Fibroblast of villous mesenchyme (primary cell): ENCODE results near the gene COPZ2. TPM values are rescaled to one million over a fixed set of nuclear protein-coding genes. Genes with fewer than 3 reads are reported as not detected.
"Not testable (repeated sequence)": the region's sequence is repeated elsewhere in the genome, so short reads cannot be mapped to it uniquely, and the experiment has no call there.

Experiments
- DNase-seq: peaks from one replicate; pipeline ENCODE4 v3.0.0-alpha.2; 2010; ENCODE audit warnings: low read depth
- H3K4me3 ChIP-seq: 2 replicates; pipeline ENCODE4 v1.5.1; 2011; ENCODE audit warnings: low read depth, mild to moderate bottlenecking, low read length
- total RNA-seq: library from RNA; depleted of rRNA; stranded (reverse); fragments of >200 nt; gene quantifications from 2 replicates; pipeline ENCODE4 v1.2.3, GENCODE V29; 2012
- TF ChIP-seq, protein P1 (sequence below): IDR thresholded peaks from 2 replicates; pipeline ENCODE4 v1.5.1; 2012; ENCODE audit warnings: low read depth, mild to moderate bottlenecking, low read length; ENCODE audit not compliant: insufficient read depth

COPZ2 gene
- total RNA-seq, 1 donor, result 61.3 TPM

DNA sequence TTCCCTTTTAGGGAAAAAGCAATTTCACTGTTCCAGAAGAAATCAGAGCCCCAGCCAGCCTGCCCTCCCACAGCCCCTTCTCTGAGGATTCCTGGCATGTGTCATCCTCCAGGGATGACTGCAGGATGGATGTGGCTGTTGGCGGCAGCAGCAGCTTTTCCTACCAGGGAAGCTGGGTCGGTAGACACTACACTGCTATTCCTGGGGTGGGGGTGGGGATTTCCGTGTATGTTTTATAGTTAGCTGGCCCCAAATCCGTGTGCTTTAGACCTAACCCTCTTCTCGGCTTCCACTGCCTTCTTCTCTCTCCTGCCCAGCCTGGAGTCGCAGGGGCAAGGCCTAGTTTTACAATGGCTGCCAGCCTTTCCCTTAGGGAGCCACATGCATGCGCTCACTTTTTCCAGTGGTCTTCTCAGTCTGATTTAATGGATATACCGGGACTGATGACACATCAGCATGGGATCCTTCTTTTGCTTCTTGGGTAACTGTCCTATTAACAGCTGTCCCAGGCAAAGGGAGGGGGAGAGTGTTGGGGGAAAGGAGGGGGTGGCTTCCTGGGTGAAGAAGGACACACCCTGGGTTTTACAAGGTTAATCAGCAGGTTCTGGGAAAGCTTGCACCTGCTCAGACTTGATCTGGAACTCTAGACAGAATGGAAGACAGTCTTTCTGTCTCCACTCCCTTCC lies 7.9 kb upstream of the COPZ2 start:
- TF ChIP-seq, protein P1, sequence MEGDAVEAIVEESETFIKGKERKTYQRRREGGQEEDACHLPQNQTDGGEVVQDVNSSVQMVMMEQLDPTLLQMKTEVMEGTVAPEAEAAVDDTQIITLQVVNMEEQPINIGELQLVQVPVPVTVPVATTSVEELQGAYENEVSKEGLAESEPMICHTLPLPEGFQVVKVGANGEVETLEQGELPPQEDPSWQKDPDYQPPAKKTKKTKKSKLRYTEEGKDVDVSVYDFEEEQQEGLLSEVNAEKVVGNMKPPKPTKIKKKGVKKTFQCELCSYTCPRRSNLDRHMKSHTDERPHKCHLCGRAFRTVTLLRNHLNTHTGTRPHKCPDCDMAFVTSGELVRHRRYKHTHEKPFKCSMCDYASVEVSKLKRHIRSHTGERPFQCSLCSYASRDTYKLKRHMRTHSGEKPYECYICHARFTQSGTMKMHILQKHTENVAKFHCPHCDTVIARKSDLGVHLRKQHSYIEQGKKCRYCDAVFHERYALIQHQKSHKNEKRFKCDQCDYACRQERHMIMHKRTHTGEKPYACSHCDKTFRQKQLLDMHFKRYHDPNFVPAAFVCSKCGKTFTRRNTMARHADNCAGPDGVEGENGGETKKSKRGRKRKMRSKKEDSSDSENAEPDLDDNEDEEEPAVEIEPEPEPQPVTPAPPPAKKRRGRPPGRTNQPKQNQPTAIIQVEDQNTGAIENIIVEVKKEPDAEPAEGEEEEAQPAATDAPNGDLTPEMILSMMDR, result no peak
- H3K4me3 ChIP-seq, result no peak overlapping the region

DNA sequence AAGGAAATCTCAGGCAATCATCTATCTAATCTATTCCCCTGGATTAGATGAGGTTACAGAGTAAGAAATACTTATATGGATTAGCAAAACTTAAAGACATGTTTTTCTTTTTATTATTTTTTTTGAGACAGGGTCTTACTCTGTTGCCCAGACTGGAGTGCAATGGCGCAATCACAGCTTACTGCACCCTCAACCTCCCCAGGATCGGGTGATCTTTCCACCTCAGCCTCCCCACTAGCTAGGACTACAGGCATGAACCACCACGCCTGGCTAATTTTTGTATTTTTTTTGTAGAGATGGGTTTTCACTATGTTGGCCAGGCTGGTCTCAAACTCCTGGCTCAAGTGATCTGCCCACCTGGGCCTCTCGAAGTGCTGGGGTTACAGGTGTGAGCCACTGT lies 7.3 kb upstream of the COPZ2 start:
- TF ChIP-seq, protein P1, result no peak
- no peak for DNase-seq
- H3K4me3 ChIP-seq, result no peak overlapping the region

More for the DNA sequence above, 7.9 kb upstream of the COPZ2 start:
- DNase-seq, result peak; percentile 77

DNA sequence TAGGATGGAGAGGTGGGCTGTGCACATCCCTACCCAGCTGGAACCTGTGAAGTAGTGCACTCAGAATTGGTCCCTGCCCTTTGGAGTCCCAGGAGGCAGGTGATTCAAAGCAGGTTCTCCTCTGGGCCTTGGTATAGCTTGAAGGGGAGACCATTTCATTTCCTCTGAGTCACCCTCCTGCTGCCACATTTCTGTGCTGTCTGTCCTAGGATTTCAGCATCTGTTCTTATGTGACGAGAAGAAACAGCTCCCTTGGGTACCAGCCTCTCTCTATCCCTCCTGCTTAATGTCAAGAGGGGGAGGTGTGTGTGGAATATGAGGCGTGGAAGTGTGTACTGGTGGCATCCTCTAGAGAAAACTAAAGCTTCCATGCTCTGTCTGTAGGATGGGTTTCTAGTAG lies 5.6 kb upstream of the COPZ2 start:
- no peak for DNase-seq
- H3K4me3 ChIP-seq, result no peak overlapping the region
- TF ChIP-seq, protein P1, result no peak

DNA sequence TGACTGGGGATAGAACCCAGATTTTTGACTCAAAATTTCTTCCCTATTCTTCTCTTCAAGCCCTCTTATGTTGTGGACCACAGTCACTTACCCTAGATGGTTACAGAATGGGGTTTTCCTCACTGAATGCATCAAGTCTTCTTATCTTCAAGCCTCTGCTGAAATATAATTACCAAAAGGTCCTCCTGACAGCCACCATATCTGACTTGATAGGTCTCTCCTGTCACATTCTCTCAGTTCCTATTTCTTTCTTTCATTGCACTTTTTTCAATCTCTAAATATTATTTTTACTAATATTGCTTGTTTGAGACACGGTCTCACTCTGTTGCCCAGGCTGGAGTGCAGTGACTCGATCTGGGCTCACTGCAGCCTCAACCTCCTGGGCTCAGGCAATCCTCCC lies 1.1 kb upstream of the COPZ2 start:
- no peak overlapping the region for H3K4me3 ChIP-seq
- DNase-seq, result no peak
- TF ChIP-seq, protein P1, result no peak

DNA sequence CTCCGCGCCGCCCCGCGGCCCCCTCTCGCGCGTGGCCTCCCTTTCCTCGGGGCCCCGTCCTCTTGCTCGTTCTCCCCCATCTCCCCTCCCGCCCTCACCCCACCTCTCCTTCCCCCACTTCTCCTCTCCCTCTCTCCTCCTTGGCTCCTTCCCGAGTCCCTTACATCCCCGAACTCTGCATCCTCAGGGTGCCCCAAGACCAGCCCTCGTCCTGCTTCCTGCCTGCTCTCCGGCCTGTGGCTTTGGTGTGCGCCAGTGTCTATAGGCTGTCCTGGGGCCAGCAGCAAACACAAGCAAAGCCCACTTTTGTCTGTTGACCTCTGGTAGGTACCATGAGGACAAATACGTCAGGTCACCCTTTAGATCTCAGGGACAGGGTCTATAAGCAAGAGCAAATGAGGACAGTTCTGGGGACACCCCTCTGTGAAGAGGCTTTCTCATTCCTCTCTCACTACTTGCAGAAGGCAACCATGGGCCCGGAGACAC lies 284 bp upstream of the COPZ2 start:
- no peak for DNase-seq
- TF ChIP-seq, protein P1, result no peak
- peak overlapping the region; percentile 80 for H3K4me3 ChIP-seq

DNA sequence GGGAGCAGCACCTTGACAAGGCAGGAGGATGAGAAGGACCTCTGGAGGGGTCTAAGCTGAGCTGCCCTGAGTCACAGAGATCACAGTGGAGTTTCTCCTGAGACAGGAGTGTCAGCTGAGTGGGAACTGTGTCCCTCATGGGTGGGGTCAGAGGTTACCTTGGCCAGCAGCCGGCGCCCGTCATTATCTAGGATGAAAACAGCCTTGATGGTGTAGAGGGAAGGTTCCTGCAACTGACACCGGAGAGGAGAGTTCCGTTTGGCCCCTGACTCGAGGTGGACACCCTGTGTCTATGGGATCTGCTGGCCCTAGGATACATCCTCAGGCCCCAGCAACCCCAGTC lies 933 bp downstream of the COPZ2 start:
- TF ChIP-seq, protein P1, result no peak

DNA sequence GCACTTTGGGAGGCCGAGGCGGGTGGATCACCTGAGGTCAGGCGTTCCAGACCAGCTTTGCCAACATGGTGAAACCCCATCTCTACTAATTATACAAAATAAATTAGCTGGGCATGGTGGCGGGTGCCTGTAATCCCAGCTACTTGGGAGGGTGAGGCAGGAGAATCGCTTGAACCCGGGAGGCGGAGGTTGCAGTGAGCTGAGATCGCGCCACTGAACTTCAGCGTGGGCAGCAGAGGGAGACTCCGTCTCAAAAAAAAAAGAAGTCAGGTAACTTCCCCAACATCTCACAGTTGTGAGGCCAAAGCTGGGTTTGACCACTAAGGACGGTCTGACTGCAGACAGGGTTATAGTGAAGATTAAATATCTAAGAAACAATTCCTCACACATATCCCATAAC lies 2.9 kb downstream of the COPZ2 start:
- not testable (repeated sequence) for DNase-seq

More for the DNA sequence above, 933 bp downstream of the COPZ2 start:
- H3K4me3 ChIP-seq, result peak overlapping the region; percentile 80
- DNase-seq, result no peak

More for the DNA sequence above, 2.9 kb downstream of the COPZ2 start:
- not testable (repeated sequence) for H3K4me3 ChIP-seq
